GM12891 (cell line): ENCODE results near the gene ADD2.

ENCODE experiments used
- POLR2A ChIP-seq: IDR thresholded peaks from 2 replicates; pipeline ENCODE4 v1.6.1; 2011; ENCODE audit warnings: low read depth, low read length, control low read depth
- POLR2AphosphoS5 ChIP-seq: IDR thresholded peaks from 2 replicates; pipeline ENCODE4 v1.6.1; 2011; ENCODE audit warnings: low read depth, low read length, control low read depth

GRCh38 chr2:70817284-70817954, 49.4 kb upstream of the ADD2 start:
- no peak for TF ChIP-seq POLR2AphosphoS5
- no peak for TF ChIP-seq POLR2A
